ENCODE measurements around the gene HRCT1.

DNA sequence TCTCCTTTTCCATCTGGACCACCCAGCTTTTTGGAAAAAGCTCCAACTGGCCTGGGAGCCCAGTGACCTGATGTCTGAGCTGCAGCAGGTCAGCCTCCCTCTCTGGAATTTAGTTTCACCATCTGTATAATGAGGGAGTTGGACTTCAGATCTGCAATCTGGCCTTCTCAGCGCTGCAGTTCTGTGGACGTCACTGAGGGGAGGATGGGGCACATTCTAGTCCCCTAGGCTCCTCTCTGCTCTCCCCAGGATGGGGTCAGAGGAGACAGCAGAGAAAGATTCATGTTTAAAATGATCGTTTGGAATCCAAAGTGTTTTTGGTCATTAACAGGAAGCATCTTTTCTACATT is 46.0 kb upstream of the HRCT1 start:
- no peak for TF ChIP-seq CTCF (IDR thresholded peaks at IDR 0.05)
- TF ChIP-seq POLR2A (IDR thresholded peaks at IDR 0.05), result no peak

Data from heart left ventricle (tissue), 13 donors.